HCT116 (cell line): ENCODE results near the gene SCUBE2.

Experiments
- CTCF ChIP-seq, 3 experiments: fragments of 200-600 bp in 1 of 3; sonication (generic) in 1 of 3; IDR thresholded peaks in 2 of 3; conservative IDR thresholded peaks in 1 of 3; 2 replicates each; pipeline ENCODE4 v1.5.1; 2012 to 2017; ENCODE audit warnings: low read depth in 2 of 3, low read length in 2 of 3, antibody characterized with exemption in 1 of 3, borderline replicate concordance in 1 of 3, control low read depth in 1 of 3, mild to moderate bottlenecking in 1 of 3, mixed read lengths in 1 of 3, mixed run types in 1 of 3, moderate library complexity in 1 of 3; ENCODE audit not compliant: insufficient read depth in 1 of 3
- ELF1 ChIP-seq: IDR thresholded peaks from 2 replicates; pipeline ENCODE4 v1.6.1; 2012; ENCODE audit warnings: low read depth, borderline replicate concordance
- EZH2 ChIP-seq: fragments of 200-600 bp; sonication (generic); IDR thresholded peaks from 2 replicates; pipeline ENCODE4 v1.6.1; 2017; ENCODE audit warnings: antibody characterized with exemption, mixed run types
- FOSL1 ChIP-seq: IDR thresholded peaks from 2 replicates; pipeline ENCODE4 v1.6.1; 2012; ENCODE audit warnings: low read depth
- JUND ChIP-seq: IDR thresholded peaks from 2 replicates; pipeline ENCODE4 v1.6.1; 2012
- POLR2A ChIP-seq: IDR thresholded peaks from 2 replicates; pipeline ENCODE4 v1.7.0; 2011; ENCODE audit warnings: borderline replicate concordance; ENCODE audit not compliant: insufficient read depth, insufficient read length; ENCODE audit errors: extremely low read depth
- POLR2AphosphoS5 ChIP-seq: IDR thresholded peaks from 2 replicates; pipeline ENCODE4 v1.6.1; 2011; ENCODE audit warnings: mild to moderate bottlenecking, low read depth, low read length, moderate library complexity
- RAD21 ChIP-seq: IDR thresholded peaks from 2 replicates; pipeline ENCODE4 v1.6.1; 2012; ENCODE audit warnings: low read depth, mild to moderate bottlenecking
- REST ChIP-seq: IDR thresholded peaks from 2 replicates; pipeline ENCODE4 v1.6.1; 2012; ENCODE audit warnings: low read depth
- SRF ChIP-seq: IDR thresholded peaks from 2 replicates; pipeline ENCODE4 v1.6.1; 2012; ENCODE audit warnings: low read depth
- ZNF274 ChIP-seq: fragments of 200-500 bp; sonication (Bioruptor generic); IDR thresholded peaks from 2 replicates; pipeline ENCODE4 v1.6.1; 2014; ENCODE audit warnings: mild to moderate bottlenecking, low read depth, low read length, inconsistent platforms

- TF ChIP-seq EZH2 (no peak), CTCF (IDR thresholded peaks at IDR 0.05 in 2 of 3, conservative IDR thresholded peaks at IDR 0.05 in 1 of 3; ENCODE audit: borderline replicate concordance in 1 of 3, insufficient read depth in 1 of 3, low read depth in 2 of 3, low read length in 2 of 3) (no peak), RAD21 (no peak), POLR2AphosphoS5 (no peak), FOSL1 (no peak), POLR2A (no peak), ELF1 (no peak), ZNF274 (no peak), REST (no peak), SRF (no peak), JUND (no peak)
Observed at GRCh38 chr11:9141186-9141585, 49.8 kb upstream of the SCUBE2 start.
